Kidney capillary endothelial cell (primary cell): ENCODE data around the gene GBGT1.
A peak's percentile ranks its signal among the peaks of the same experiment; 100 is the strongest.

ENCODE experiments used
- DNase-seq: peaks from one replicate; pipeline ENCODE4 v3.0.0-alpha.2; 2018; ENCODE audit warnings: low spot score

The GBGT1 gene

GRCh38 chr9:133113949-133114885 is 49.5 kb downstream of the GBGT1 start:
- DNase-seq: no peak

DNA sequence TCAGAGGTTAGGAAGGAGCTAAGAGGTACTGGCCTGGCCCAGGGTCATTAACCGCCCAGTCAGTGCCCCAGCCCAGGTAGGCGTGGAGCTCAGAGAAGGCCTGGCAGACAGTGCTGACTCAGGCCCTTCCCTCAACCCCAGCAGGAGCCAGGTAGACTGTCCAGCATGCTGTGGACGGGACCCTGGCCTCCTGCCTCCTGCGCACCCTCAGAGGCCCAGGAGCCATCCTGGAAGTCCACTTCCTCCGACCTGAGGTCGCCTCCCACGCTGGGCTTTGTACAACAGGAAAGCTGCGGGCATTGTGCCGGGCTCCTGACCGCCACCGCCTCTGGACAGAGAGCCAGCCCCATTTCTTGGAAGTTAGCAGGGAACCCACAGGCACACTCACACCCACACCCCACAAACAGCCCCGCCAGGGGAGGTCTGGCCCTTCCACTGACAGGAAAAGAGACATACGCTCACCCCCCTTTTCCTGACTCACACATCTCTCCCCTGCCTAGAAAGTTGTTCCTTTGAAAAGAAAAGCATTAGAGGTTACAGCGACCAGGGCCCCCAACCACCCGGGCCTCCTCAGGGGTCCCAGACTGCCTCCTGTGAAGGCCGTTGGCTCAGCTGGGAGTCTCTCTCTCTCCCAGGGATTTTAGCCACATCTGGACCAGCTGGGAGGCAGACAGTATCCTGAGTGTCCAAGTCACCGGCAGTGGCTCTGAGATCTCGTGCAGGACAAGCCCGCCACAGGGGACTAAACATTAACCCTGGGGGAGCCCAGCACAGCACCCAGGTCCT is 50.4 kb downstream of the GBGT1 start:
- peak; percentile 36 for DNase-seq

GRCh38 chr9:133112663-133113026 is 51.1 kb downstream of the GBGT1 start:
- DNase-seq: no peak

GRCh38 chr9:133111808-133112662 is 51.7 kb downstream of the GBGT1 start:
- no peak for DNase-seq

DNA sequence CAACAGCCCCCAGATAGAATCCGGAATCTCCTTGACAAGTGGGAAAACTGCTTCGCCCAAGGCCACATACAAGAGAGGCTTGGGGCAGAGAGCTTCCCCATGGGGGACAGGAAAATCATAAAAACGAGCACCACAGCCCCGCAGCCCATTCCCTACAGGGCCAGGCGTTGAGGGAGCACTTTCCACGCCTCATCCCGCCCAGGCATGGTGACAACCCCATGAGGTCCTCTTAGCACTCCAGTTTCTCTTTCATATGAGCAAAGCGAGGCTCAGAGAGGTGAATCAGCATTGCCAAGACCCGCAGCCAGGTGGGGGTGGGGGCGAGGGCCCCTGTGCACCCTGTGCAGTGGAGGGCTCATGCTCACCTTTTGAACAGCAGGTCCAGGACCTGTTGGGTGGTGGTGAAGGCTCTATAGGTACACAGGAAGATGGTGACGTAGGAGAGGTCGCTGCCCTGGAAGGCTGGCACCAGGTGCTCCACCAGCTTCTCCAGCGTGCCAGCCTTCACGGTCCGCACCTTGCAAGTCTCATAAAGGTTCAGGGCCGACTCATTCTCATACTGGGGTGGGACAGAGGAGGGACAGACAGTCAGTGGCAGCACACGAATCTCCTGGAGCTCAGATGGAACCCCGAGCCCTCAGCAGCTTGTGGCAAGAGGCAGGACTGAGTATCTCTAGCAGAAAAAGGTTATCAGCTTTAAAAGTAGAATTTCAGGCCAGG is 53.6 kb downstream of the GBGT1 start:
- no peak for DNase-seq

- no peak for DNase-seq
These were observed 54.7 kb downstream of the GBGT1 start for GRCh38 chr9:133108794-133109641.

DNA sequence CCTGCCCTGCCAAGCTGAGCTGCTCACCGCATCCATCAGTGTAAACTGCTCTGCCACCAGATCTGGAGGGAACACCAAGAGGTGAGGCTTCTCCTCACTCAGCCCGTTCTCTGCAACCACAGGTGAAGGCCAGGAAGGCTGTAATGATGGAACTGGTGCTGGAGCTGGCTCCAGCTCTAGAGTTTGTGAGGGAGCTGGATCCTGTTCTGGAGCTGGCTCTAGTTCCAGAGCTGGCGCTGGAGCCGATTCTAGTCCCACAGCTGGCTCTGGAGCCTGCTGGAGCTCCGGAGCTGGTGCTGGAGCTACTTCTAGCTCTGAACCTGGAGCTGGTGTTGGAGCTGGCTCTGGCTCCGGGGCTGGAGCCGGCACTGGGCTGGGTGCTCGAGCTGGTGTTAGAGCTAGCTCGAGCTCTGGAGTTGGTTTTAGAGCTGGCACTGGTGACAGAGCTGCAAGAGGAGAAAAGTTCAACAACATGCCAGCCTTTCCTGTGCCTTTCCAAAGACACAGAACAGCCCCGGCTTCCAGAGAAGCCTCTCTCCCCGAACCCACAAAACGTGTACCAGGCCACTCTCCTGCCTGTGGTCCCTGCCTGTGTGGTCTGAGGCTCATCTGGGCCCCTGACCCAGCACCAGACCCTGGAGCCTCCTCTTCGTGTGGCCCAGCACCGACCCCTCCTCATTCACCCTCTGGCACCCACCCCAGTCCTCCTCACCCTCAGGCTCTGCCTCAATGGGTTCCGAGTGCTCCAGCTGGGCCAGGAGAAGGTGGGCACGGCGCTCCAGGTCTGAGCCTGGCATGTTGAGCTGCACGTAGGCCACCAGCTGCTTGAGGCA is 55.5 kb downstream of the GBGT1 start:
- no peak for DNase-seq

- no peak for DNase-seq
These were observed 56.4 kb downstream of the GBGT1 start for GRCh38 chr9:133107245-133107722.

DNA sequence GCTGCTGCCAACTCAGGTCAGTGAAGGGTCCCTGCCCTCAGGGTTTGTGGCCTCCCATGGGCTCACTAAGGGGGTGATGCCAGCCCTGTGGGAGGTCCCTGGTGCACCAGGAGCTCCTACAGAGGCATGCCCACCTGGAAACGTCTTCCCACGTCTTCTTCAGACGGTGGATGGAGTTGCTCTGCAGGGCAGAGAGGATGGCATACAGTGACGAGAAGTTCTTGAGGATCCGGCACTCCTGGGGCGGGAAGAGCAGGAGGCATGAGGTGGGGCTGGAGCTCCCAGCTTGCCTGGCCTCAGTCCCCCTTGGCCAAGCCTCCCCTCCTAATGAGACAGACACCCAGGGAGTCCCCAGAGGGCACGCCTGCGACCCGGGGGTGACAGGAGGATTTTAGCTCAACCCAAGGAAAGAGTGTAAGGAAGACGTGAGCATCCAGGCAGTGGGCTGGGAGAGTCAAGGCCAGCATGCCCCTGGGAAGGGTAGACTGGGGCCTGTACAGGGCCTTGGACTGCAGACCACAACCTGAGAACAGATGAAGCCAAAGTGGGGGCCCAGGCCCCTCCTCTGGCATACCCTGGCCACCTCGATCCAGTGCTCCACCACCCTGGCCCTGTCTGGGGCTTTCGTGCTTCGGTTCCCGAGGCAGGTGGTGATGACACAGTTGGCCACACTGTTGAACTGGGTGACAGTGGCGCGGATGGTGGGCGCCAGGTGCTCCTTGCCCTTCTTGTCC is 57.0 kb downstream of the GBGT1 start:
- no peak for DNase-seq

GRCh38 chr9:133105461-133105770 is 58.3 kb downstream of the GBGT1 start:
- no peak for DNase-seq

DNA sequence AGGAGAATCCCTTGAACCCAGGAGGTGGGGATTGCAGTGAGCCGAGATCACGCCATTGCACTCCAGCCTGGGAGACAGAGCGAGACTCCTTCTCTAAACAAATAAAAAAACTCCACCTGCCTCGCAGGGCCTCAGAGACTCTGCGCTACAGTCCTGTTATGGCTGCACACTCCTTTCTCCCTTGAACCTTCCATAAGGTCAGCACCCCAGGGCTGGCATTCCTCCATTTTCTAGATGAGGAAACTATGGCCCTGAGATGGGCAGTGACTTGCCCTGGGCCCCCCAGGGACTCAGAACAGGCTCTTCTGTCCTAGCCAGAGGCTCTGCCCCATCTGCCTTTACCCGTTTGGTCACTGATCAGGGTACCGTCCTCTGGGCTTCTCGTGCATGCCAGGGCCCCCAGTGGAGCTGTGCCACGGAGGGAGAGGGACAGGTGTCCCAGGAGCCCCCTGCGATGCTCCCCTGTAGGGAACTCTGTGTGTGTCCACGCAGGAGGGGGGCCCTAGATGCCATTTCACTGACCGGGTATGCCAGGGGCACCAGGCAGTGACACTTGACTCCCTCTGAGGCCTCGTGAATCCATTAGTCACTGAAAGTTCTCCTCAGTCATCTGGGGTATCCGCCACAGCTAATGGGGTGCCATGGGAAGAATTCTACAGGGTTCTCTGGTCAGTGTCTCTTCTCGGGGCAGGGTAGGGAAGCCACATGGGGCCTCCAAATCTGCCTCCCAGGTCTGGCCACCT is 58.8 kb downstream of the GBGT1 start:
- no peak for DNase-seq

- no peak for DNase-seq
These were observed 59.7 kb downstream of the GBGT1 start for GRCh38 chr9:133103987-133104505.

- DNase-seq: peak; percentile 53
These were observed 60.3 kb downstream of the GBGT1 start for GRCh38 chr9:133103183-133103986.
